GM18861 (cell line): ENCODE measurements around the gene KLF16.

Experiments
- ATAC-seq: cut with Tn5 transposase; IDR thresholded peaks from one replicate; pipeline ENCODE4 v1.9.1; 2021; ENCODE audit not compliant: unreplicated experiment

KLF16 gene

DNA sequence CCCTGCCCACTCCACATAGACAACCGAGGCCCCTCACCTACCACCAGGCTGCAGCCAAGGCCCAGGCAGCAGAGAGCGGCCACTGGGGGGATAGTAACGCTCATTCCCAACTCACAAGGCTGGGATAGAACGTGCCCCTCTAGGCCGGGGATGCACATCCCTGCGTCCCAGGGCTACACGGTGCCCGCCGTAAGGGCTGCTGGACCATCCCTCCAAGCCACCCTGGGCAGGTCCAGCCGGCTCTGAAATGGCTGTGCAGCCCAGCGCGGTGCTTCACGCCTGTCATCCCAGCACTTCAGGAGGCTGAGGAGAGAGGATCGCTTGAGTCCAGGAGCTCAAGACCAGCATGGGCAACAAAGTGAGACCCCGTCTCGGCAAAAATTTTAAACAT, 18.3 kb downstream of the KLF16 start:
- no peak for ATAC-seq

DNA sequence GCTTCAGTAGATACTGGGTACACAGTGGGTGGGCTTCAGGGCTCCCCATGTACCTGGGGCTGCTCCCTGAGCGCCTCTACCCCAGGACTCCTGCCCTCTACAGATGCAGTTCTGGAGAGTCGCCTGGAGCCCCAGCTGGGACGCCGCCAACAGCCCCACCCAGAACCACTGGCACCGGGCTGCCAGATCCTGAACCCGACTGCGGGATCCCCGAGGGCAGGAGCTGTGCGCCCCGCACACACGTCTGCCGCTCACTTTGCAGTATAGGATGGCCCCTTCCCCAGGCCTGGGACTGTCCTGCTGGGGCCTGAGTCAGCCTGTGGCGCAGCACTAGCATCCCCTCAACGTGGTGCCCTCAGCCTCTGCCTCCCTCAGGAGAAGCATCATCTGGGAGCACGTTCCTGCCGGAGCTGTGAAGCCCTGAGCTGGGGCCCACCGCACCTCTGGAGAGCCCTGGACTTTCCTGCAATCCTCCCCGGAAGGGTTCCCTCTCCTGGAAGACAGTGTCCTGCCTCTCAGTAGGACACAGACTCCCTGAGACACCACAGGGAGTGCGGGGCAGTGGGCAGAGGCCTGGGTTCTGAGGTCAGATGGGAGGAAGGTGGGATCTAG, 18.8 kb downstream of the KLF16 start:
- no peak for ATAC-seq

GRCh38 chr19:1843646-1844394, 19.6 kb downstream of the KLF16 start:
- no peak for ATAC-seq

DNA sequence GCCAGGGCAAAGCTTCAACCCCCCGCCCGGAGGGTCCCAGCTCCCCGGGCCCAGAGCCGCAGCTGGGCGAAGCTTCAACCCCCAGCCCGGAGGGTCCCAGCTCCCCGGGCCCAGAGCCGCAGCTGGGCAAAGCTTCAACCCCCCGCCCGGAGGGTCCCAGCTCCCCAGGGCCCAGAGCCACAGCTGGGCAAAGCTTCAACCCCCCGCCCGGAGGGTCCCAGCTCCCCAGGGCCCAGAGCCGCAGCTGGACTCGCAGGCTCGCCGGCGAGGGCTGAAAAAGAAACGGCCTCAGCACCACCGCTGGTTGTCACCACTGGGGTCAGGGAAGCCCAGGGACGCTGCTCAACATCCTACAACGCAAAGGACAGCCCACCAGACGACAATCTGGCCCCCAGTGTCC, 20.3 kb downstream of the KLF16 start:
- ATAC-seq: no peak

DNA sequence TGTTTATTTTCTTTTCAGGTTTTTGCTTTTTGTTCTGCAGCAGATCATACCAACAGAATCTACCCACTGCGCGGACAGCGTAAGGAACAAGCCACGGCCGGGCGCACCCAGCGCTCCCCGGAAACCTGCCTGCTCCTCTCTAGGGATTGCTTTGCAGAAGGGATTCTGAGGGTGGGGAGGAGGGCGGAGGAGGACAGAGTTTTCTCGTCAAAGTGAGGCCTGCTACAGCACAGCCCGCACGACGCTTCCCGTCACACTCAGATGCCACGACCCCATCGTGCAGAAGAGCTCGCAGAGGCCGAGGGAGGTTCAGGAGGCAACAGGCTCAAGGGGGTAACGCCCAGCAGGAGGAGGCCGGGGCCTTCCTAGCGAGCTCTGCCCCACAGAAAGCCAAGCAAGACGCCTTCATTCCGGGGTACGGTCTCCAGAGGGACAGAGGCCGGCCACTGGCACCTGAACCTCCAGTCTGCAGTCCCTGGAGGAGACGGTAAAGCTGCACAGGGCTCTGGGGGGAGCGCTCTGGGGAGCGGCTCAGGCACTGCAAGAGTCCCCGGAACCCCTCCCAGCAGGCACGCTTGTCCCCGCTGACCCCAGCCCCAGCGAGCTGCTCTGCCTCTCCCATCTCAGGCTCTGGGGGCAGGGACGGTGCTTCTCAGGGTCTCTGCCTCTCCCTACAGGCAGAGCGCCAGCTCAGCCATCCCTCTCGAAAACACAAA, 22.0 kb downstream of the KLF16 start:
- no peak for ATAC-seq

GRCh38 chr19:1840541-1841115, 22.8 kb downstream of the KLF16 start:
- ATAC-seq: no peak

- ATAC-seq: no peak
These were observed 23.5 kb downstream of the KLF16 start for GRCh38 chr19:1839658-1840540.

DNA sequence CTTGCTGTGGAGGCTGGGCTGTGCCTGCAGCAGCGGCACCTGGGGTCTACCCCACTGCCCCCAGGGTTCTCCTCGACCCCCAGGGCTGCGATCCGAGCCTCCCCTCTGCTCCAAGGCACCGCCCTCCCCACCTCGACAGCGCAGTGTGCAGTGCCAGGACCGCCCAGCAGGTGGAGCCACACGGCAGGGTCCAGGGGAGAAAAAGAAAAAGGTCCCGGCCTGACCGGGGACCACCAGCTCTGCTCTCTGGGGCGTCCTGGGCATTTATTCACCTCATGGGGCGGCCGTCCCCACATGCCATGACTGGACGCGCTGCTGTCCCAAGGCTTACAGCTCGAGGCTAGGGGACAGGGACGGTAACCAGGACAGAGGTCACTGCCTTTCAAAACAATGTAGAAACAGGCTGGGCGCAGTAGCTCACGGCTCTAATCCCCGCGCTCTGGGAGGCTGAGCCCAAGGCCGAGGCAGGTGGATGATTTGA, 25.7 kb downstream of the KLF16 start:
- no peak for ATAC-seq

DNA sequence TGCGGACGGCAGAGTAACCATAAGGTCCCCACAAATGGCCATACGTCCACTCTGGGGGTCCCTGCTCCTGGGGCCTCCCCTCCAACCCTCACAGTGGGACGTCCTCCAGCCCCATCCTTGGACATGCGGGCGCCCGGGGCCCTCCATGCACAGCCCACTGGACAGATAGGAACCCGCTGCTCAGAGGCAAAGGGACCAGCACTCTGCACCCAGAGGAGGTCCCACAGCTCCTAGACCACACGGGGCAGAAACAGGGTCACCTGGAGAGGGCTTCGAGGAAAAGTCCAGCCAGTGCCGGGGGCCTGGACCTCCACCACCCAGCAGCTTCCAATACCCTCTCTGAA, 26.2 kb downstream of the KLF16 start:
- ATAC-seq: no peak

DNA sequence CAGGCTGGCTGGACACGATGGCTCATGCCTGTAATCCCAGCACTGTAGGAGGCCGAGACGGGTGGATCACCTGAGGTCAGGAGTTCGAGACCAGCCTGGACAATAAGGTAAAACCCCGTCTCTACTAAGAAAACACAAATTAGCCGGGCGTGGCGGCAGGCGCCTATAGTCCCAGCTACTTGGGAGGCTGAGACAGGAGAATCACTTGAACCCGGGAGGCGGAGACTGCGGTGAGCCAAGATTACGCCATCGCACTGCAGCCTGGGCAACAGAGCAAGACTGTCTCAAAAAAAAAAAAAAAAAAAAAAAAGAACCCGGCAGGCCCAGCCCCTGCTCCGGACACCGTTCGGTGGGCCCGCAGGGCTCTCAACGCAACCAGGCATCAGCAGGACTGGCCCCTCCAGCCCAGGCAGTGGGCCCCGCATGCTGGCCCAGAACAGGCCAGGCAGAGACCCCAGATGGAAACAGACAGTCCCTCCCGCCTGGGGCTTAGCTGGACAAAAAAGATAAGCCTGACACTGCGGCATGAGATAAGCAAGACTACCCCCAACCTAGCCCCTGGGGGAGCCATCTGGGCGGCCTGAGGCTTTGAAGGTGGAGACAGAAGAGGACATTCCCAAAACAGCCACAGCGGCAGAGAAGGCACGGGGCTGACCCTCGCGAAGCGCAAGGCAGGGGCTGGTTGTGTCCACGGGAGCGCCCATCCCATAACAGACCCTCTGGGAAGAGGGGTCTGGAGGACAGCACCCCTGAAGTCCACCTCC, 26.7 kb downstream of the KLF16 start:
- ATAC-seq: no peak

- ATAC-seq: no peak
These were observed 29.8 kb downstream of the KLF16 start for GRCh38 chr19:1833540-1833939.

GRCh38 chr19:1832046-1832663, 31.2 kb downstream of the KLF16 start:
- no peak for ATAC-seq

DNA sequence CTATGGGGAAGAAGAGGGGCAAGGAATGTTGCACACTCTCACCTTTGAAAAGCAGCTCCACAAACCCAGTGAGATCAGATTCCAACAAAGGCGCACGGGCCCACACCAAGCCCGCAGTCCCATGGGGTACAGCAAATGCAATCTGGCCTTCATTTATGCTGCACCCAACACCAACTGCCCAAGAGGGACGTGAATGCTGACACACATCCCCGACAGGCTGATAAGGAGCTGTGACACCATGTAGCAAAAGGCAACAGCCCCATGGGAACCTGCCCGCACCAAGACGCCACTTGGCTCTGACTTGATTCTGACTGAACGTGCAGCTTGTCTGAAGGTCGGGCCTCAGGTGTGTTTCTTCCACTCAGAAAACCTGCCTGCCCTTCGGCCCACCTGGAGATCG, 32.4 kb downstream of the KLF16 start:
- no peak for ATAC-seq

GRCh38 chr19:1830568-1830967, 32.8 kb downstream of the KLF16 start:
- no peak for ATAC-seq

DNA sequence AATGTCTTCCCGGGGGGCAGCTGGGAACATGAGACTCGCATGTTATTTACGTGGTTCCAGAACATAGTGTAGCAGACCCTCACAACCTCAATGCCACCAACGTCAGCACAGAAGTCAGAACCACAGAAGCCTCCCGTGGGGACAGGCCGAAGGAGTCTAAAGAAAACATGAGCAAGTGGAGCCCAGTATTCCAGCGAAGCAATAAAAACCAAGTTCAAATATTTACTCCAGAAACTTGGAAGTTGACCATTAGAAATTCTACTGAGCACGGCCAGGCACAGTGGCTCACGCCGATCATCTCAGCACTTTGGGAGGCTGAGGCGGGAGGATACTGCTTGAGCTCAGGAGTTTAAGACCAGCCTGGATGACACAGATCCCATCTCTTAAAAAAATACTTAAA, 33.4 kb downstream of the KLF16 start:
- ATAC-seq: no peak

DNA sequence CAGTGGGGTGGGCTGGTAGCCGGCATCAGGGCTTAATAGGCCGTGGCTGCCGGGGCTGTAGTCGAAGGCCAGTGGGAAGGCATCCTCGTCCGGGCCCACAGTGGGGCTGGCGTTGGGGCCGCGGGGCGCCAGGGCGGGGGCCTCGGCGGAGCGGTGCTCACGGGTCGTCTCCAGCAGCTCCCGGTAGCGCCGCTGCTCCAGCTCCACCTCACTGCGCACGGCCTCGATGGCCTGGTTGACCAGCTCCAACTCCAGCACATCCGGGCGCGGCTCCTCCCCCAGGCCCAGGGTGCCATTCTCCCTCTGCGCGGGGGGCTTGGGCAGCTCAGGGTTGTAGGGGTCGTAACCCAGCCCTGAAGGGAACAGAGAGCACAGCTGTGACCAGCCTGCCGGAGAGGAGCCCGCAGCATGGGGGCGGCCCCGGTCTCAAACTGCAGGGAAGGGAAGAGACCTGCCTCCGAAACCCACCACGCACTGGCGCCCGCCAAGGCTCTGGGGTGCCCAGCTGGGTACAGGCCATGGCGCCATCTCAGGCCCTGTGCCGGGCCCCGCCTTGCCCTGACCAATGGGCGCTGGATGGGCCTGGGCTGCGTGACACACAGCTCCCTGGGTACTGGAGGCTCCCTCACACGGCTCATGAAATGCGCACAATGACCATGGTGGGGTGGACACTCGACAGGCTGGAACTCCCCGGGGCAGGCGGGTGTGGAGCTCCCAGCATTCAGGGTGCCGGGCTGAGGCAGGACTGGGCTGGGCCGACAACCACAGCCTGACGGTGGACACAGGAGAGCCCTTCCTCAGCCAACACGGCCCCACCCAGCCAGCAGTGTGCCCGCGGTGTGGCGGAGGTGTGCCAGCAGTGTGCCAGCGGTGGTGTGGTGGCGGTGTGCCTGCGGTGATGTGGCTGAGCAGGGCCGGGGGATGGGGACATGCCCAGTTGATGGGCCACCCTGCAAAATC, 34.8 kb downstream of the KLF16 start:
- no peak for ATAC-seq

- no peak for ATAC-seq
These were observed 35.7 kb downstream of the KLF16 start for GRCh38 chr19:1827566-1828278.
